Activated CD8-positive, alpha-beta memory T cell treated with anti-CD3 and anti-CD28 coated beads, Interleukin-2, amount 10 ng/mL, durations not matched to agents 7 days and 5 days (primary cell): ENCODE measurements around the gene NADSYN1. TPM values are rescaled to one million over a fixed set of nuclear protein-coding genes. Genes with fewer than 3 reads are reported as not detected.
"Not testable (repeated sequence)": the region's sequence is repeated elsewhere in the genome, so short reads cannot be mapped to it uniquely, and the experiment has no call there.

Source experiments
- ATAC-seq: fragments of 150-1000 bp; cut with Tn5 transposase; one replicate; pipeline ENCODE4 v1.10.0; 2021; ENCODE audit warnings: moderate library complexity
- CTCF ChIA-PET: fragments of 350-600 bp; sonication (Branson Sonifier 250); formaldehyde crosslinking; loops from one replicate; lab custom pipeline; 2021; ENCODE audit warnings: antibody characterized with exemption; lab: Charles Lee
- DNase-seq: peaks from one replicate; pipeline ENCODE4 v3.0.0-alpha.2; 2020
- H3K27ac Mint-ChIP-seq: one replicate; pipeline ENCODE4 v1.8.0; 2021; ENCODE audit warnings: mild to moderate bottlenecking, mixed read lengths
- H3K27me3 Mint-ChIP-seq: one replicate; pipeline ENCODE4 v1.8.0; 2021; ENCODE audit warnings: mixed read lengths
- H3K36me3 Mint-ChIP-seq: one replicate; pipeline ENCODE4 v1.8.0; 2021; ENCODE audit warnings: mild to moderate bottlenecking, mixed read lengths
- H3K4me1 Mint-ChIP-seq: one replicate; pipeline ENCODE4 v1.8.0; 2021; ENCODE audit warnings: mixed read lengths
- H3K4me3 Mint-ChIP-seq: one replicate; pipeline ENCODE4 v1.8.0; 2021; ENCODE audit warnings: mild to moderate bottlenecking, moderate library complexity, mixed read lengths
- H3K9me3 Mint-ChIP-seq: one replicate; pipeline ENCODE4 v1.8.0; 2022; ENCODE audit warnings: low read depth, mixed read lengths
- total RNA-seq, 2 experiments: library from RNA; stranded (reverse); gene quantifications; one replicate each; pipeline ENCODE4 v1.2.3, GENCODE V29; 2021

Gene NADSYN1
- total RNA-seq, 2 experiments from 2014 or later: 97.7 to 134 TPM

DNA sequence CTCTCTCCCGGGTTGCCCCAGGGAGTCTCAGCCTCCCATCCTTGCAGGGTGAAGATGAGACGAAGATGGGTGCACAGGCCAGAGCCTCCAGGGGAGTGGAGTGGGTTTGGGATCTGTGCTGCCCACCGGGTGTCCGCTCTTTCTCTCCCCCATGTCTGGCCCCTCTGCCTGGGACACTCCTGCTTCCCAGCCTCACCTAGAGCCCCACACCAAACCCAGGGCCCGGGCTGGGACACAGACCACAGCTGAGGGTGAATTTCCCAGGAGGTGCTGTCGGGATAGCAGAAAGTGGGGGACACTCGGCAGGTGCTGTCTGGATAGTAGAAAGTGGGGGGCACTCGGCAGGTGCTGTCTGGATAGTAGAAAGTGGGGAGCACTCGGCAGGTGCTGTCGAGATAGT lies 49.0 kb downstream of the NADSYN1 start:
- Mint-ChIP-seq H3K36me3 (peaks cover 58% of the 10 kb centered on the region), H3K4me1 (no peaks in the 10 kb centered on the region)

GRCh38 chr11:71502871-71503435 lies 50.0 kb downstream of the NADSYN1 start:
- no peak overlapping the region for H3K4me3 Mint-ChIP-seq
- CTCF ChIA-PET: no interaction called here
- no peaks in the 10 kb centered on the region for H3K9me3 Mint-ChIP-seq
- peaks cover 53% of the 10 kb centered on the region for H3K36me3 Mint-ChIP-seq
- no peaks in the 10 kb centered on the region for H3K4me1 Mint-ChIP-seq
- DNase-seq (peak; percentile 35), ATAC-seq (no peak)
- H3K27ac Mint-ChIP-seq: no peak overlapping the region
- H3K27me3 Mint-ChIP-seq: no peaks in the 10 kb centered on the region

More for the DNA sequence above, 49.0 kb downstream of the NADSYN1 start:
- Mint-ChIP-seq H3K27me3 (no peaks in the 10 kb centered on the region), H3K27ac (no peak overlapping the region), H3K9me3 (no peaks in the 10 kb centered on the region), H3K4me3 (no peak overlapping the region)
- DNase-seq (peak; percentile 33), ATAC-seq (no peak)
- CTCF ChIA-PET: no interaction called here

DNA sequence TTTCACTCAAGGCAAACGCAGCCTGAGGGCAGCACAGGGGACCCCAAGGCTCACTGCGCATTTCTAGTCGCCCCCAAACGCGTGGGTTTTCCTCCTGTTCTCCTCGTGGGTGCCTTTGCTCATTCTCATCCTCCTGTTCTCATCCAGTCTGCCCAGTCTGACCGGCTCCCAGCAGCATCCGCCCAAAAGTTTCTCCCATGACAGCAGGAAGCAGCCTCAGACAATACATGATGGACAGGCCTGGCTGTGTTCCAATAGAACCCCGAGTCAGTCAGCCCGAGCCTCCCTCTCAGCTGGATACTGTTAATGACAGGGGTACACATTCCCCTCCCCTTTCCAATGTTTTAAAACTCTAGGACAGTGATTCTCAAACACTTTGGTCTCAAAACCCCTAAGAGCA lies 51.5 kb downstream of the NADSYN1 start:
- no peak for ATAC-seq
- H3K36me3 Mint-ChIP-seq: peaks cover 41% of the 10 kb centered on the region
- no peak overlapping the region for H3K4me3 Mint-ChIP-seq
- no peak for DNase-seq
- peaks cover 1% of the 10 kb centered on the region for H3K9me3 Mint-ChIP-seq
- H3K27me3 Mint-ChIP-seq: no peaks in the 10 kb centered on the region
- no peak overlapping the region for H3K27ac Mint-ChIP-seq
- CTCF ChIA-PET: no interaction called here
- H3K4me1 Mint-ChIP-seq: no peaks in the 10 kb centered on the region

DNA sequence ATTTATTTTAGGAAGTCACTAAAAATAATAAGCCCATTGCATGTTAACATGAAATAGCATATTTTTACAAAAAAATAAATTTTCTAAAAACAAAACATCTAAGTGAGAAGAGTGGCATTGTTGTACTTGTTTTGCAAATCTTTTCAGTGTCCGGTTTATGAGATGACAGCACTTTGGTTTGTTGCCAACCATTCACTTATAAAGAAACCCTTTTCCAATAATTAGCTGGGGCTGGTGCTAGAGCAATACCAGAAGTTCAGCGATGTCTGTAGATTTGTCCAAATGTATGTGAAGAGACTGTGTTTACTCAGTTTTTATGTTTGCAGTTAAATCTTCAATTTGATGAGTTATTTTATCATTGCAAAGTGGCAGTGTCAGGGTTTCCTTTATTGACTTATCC lies 52.0 kb downstream of the NADSYN1 start:
- ATAC-seq (no peak), DNase-seq (no peak)
- no peaks in the 10 kb centered on the region for H3K27me3 Mint-ChIP-seq
- H3K36me3 Mint-ChIP-seq: peaks cover 38% of the 10 kb centered on the region
- no peaks in the 10 kb centered on the region for H3K4me1 Mint-ChIP-seq
- CTCF ChIA-PET: no interaction called here
- peaks cover 2% of the 10 kb centered on the region for H3K9me3 Mint-ChIP-seq
- H3K27ac Mint-ChIP-seq: no peak overlapping the region
- no peak overlapping the region for H3K4me3 Mint-ChIP-seq

DNA sequence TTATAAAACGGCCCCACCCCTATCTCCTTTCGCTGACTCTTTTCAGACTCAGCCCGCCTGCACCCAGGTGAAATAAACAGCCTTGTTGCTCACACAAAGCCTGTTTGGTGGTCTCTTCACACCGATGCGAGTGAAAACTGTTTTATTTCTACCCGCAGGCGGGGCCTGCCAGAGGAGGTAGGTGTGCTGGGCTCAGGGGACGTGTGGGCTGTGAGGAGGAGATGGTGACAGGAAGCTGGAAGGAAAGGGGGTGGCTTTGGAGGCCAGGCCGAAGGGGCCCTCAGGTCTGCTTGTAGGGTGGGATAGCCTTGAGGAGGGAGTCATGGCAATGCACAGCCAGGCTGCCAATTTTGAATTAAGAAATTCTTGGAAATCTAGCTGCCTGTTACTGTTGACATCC lies 52.8 kb downstream of the NADSYN1 start:
- CTCF ChIA-PET: no interaction called here
- no peak for ATAC-seq
- peaks cover 2% of the 10 kb centered on the region for H3K9me3 Mint-ChIP-seq
- no peak overlapping the region for H3K27ac Mint-ChIP-seq
- no peak overlapping the region for H3K4me3 Mint-ChIP-seq
- DNase-seq: peak; percentile 7
- no peaks in the 10 kb centered on the region for H3K27me3 Mint-ChIP-seq
- no peaks in the 10 kb centered on the region for H3K4me1 Mint-ChIP-seq
- peaks cover 30% of the 10 kb centered on the region for H3K36me3 Mint-ChIP-seq

DNA sequence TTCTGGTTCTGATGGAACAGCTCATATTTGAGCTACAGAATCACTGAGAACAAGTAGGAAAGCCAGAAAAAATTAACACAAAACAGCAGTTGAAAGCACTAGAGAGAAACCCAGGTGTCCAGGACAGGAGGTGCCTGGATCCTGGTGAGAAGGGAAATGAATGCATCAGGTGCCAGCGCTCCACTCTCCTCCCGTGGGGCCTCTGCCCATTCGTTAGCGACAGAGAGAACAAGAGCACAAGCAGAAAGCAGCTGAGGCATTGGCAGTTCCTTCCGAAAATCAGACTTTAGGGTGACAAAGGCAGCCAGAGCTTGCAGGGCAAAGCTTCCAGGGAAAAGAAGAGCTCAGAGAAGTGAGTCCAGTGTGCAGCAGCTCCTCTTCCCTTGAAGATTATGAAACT lies 54.1 kb downstream of the NADSYN1 start:
- H3K4me1 Mint-ChIP-seq: no peaks in the 10 kb centered on the region
- no peak overlapping the region for H3K27ac Mint-ChIP-seq
- H3K36me3 Mint-ChIP-seq: peaks cover 27% of the 10 kb centered on the region
- ATAC-seq (no peak), DNase-seq (peak; percentile 14)
- CTCF ChIA-PET: no interaction called here
- H3K4me3 Mint-ChIP-seq: no peak overlapping the region
- no peaks in the 10 kb centered on the region for H3K27me3 Mint-ChIP-seq
- peaks cover 2% of the 10 kb centered on the region for H3K9me3 Mint-ChIP-seq

GRCh38 chr11:71518506-71519471 lies 65.8 kb downstream of the NADSYN1 start:
- Mint-ChIP-seq H3K27me3 (no peaks in the 10 kb centered on the region), H3K4me3 (no peak overlapping the region), H3K4me1 (no peaks in the 10 kb centered on the region), H3K9me3 (no peaks in the 10 kb centered on the region), H3K27ac (no peak overlapping the region), H3K36me3 (no peaks in the 10 kb centered on the region)
- ATAC-seq (no peak), DNase-seq (no peak)
- CTCF ChIA-PET: no interaction called here

DNA sequence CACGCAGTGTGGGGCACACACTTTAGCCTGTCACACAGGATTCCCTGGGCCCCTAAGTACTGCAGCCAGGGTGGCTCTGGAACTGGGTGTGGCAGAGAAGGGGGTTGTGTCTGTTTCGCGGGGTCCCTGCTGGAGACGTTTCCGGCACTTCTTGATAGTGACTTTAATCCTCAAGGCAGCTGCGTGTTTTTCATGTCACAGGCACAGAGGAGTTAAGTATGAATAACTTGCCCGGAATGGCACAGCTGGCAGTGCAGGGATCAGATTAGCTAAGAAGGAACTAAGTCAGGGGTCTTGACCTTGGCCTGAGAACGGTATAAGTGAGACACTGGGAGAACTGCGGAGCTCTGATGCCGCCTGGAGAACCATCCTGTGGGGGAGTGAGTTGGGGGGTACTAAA lies 66.5 kb downstream of the NADSYN1 start:
- H3K4me1 Mint-ChIP-seq: no peaks in the 10 kb centered on the region
- no peaks in the 10 kb centered on the region for H3K36me3 Mint-ChIP-seq
- no peak overlapping the region for H3K4me3 Mint-ChIP-seq
- DNase-seq (no peak), ATAC-seq (no peak)
- H3K27me3 Mint-ChIP-seq: no peaks in the 10 kb centered on the region
- H3K9me3 Mint-ChIP-seq: no peaks in the 10 kb centered on the region
- CTCF ChIA-PET: no interaction called here
- no peak overlapping the region for H3K27ac Mint-ChIP-seq

GRCh38 chr11:71525188-71525937 lies 72.4 kb downstream of the NADSYN1 start:
- CTCF ChIA-PET: no interaction called here
- Mint-ChIP-seq H3K9me3 (no peaks in the 10 kb centered on the region), H3K4me1 (no peaks in the 10 kb centered on the region), H3K4me3 (no peak overlapping the region), H3K36me3 (no peaks in the 10 kb centered on the region), H3K27me3 (peaks cover 10% of the 10 kb centered on the region), H3K27ac (no peak overlapping the region)
- no peak for DNase-seq
- ATAC-seq: no peak

GRCh38 chr11:71525938-71526495 lies 73.0 kb downstream of the NADSYN1 start:
- Mint-ChIP-seq H3K36me3 (no peaks in the 10 kb centered on the region), H3K4me3 (no peak overlapping the region), H3K9me3 (no peaks in the 10 kb centered on the region), H3K27me3 (peaks cover 10% of the 10 kb centered on the region), H3K4me1 (no peaks in the 10 kb centered on the region), H3K27ac (no peak overlapping the region)
- ATAC-seq (no peak), DNase-seq (peak; percentile 0)
- CTCF ChIA-PET: no interaction called here

GRCh38 chr11:71526796-71527575 lies 74.0 kb downstream of the NADSYN1 start, which contains the start of gene KRTAP5-7:
TSS of gene KRTAP5-7 (plus strand) at chr11:71527267. CDS start at chr11:71527301, 34 bp downstream.
- H3K4me1 Mint-ChIP-seq, H3K9me3 Mint-ChIP-seq, H3K4me3 Mint-ChIP-seq, ATAC-seq, H3K36me3 Mint-ChIP-seq, CTCF ChIA-PET, H3K27ac Mint-ChIP-seq: not testable (repeated sequence)
- DNase-seq: peak; percentile 11
- H3K27me3 Mint-ChIP-seq: peaks cover 10% of the 10 kb centered on the region

- Mint-ChIP-seq H3K9me3 (no peaks in the 10 kb centered on the region), H3K4me3 (no peak overlapping the region), H3K27me3 (peaks cover 10% of the 10 kb centered on the region), H3K27ac (no peak overlapping the region), H3K36me3 (no peaks in the 10 kb centered on the region), H3K4me1 (no peaks in the 10 kb centered on the region)
- ATAC-seq (no peak), DNase-seq (peak; percentile 19)
- CTCF ChIA-PET: no interaction called here
Measured at GRCh38 chr11:71527576-71528210, 74.7 kb downstream of the NADSYN1 start.
